ENCODE results near the gene CD8B. TPM values are rescaled to one million over a fixed set of nuclear protein-coding genes. Genes with fewer than 3 reads are reported as not detected.

The CD8B gene
- total RNA-seq, 4 donors from 2014 or later, result 3.1 TPM; not detected in 3

- TF ChIP-seq, protein P1, sequence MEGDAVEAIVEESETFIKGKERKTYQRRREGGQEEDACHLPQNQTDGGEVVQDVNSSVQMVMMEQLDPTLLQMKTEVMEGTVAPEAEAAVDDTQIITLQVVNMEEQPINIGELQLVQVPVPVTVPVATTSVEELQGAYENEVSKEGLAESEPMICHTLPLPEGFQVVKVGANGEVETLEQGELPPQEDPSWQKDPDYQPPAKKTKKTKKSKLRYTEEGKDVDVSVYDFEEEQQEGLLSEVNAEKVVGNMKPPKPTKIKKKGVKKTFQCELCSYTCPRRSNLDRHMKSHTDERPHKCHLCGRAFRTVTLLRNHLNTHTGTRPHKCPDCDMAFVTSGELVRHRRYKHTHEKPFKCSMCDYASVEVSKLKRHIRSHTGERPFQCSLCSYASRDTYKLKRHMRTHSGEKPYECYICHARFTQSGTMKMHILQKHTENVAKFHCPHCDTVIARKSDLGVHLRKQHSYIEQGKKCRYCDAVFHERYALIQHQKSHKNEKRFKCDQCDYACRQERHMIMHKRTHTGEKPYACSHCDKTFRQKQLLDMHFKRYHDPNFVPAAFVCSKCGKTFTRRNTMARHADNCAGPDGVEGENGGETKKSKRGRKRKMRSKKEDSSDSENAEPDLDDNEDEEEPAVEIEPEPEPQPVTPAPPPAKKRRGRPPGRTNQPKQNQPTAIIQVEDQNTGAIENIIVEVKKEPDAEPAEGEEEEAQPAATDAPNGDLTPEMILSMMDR (IDR thresholded peaks at IDR 0.05), result no peak
- TF ChIP-seq POLR2A (IDR thresholded peaks at IDR 0.05) (no peak), EP300 (IDR thresholded peaks at IDR 0.05) (no peak)
- H3K27me3 ChIP-seq, result peaks cover 0 to 34% of the 10 kb centered on the region in 2 donors
- no peak overlapping the region for H3K27ac ChIP-seq
- peaks cover 0 to 32% (median 11%) of the 10 kb centered on the region in 4 donors for H3K4me1 ChIP-seq
- no peaks in the 10 kb centered on the region for H3K36me3 ChIP-seq
- peak overlapping the region; percentile 27 to 56 (median 40) for H3K4me3 ChIP-seq
- no peak for DNase-seq (ENCODE audit: low spot score in 2 of 2)
- no peaks in the 10 kb centered on the region for H3K9me3 ChIP-seq
- WGBS, 2 donors, result 34 to 49% methylated on average over 11 of the region's 11 CpGs
Measured at GRCh38 chr2:86807133-86807467, 54.6 kb downstream of the CD8B start.

GRCh38 chr2:86806059-86806857 is 55.4 kb downstream of the CD8B start:
- H3K36me3 ChIP-seq, result no peaks in the 10 kb centered on the region
- no peak overlapping the region for H3K27ac ChIP-seq
- no peaks in the 10 kb centered on the region for H3K9me3 ChIP-seq
- H3K4me1 ChIP-seq, result peaks cover 0 to 32% (median 11%) of the 10 kb centered on the region in 4 donors
- no peak for DNase-seq (ENCODE audit: low spot score in 2 of 2)
- no peak overlapping the region for H3K4me3 ChIP-seq
- peaks cover 0 to 26% of the 10 kb centered on the region in 2 donors for H3K27me3 ChIP-seq
- TF ChIP-seq, protein P1 (IDR thresholded peaks at IDR 0.05), result no peak
- TF ChIP-seq POLR2A (IDR thresholded peaks at IDR 0.05), result no peak
- WGBS, 2 donors, result 82 to 83% methylated on average over 21 of the region's 21 CpGs

DNA sequence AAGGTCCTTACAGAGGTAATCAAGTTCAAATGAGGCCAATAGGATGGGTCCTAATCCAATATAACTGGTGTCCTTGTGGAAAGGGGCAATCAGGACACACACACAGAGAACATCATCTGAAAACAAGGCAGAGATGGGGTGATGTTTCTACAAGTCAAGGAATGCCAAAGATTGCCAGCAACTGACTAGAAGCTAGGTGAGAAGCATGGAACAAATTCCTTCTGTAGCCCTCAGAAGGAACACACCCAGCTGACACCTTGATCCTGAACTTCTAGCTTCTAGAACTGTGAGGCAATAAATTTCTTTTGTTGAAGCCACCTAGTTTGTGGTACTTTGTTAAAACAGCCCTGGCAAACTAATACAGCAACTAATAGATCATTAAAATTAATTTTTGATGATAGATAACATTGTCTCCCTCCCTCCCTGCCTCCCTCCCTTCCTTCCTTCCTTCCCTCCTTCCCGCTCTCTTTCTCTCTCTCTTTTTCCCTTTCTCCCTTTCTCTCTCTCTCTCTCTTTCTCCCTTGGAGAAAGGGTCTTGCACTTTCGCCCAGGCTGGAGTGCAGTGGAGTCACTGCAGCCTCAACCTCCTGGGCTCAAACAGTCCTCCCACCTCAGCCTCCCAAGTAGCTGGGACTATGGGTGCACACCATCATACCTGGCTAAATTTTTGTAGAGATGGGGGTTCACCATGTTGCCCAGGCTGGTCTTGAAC is 60.7 kb downstream of the CD8B start:
- no peak overlapping the region for H3K27ac ChIP-seq
- WGBS, 2 donors, result 94 to 97% methylated on average over 2 of the region's 2 CpGs
- DNase-seq (ENCODE audit: low spot score in 2 of 2), result no peak

GRCh38 chr2:86794861-86795260 is 66.8 kb downstream of the CD8B start:
- H3K27ac ChIP-seq, result no peak overlapping the region
- no peak for DNase-seq (ENCODE audit: low spot score in 2 of 2)
- H3K36me3 ChIP-seq, result no peaks in the 10 kb centered on the region
- TF ChIP-seq, protein P1 (IDR thresholded peaks at IDR 0.05), result no peak
- TF ChIP-seq POLR2A (IDR thresholded peaks at IDR 0.05) (no peak), EP300 (IDR thresholded peaks at IDR 0.05) (no peak)
- H3K27me3 ChIP-seq, result peaks cover 0 to 53% of the 10 kb centered on the region in 2 donors
- peaks cover 0 to 24% (median 2%) of the 10 kb centered on the region in 4 donors for H3K9me3 ChIP-seq
- 82 to 85% methylated on average over 2 of the region's 2 CpGs for WGBS, 2 donors
- no peak overlapping the region for H3K4me3 ChIP-seq
- H3K4me1 ChIP-seq, result peaks cover 0 to 21% (median 13%) of the 10 kb centered on the region in 4 donors

More for the DNA sequence above, 60.7 kb downstream of the CD8B start:
- no peak for TF ChIP-seq POLR2A (IDR thresholded peaks at IDR 0.05)
- no peak for TF ChIP-seq EP300 (IDR thresholded peaks at IDR 0.05)
- TF ChIP-seq, protein P1 (IDR thresholded peaks at IDR 0.05), result no peak
- Histone ChIP-seq H3K27me3 (no peaks in the 10 kb centered on the region), H3K36me3 (no peaks in the 10 kb centered on the region), H3K9me3 (peaks cover 0 to 16% (median 2%) of the 10 kb centered on the region in 4 donors), H3K4me1 (no peaks in the 10 kb centered on the region), H3K4me3 (no peak overlapping the region)

GRCh38 chr2:86793752-86794151 is 67.9 kb downstream of the CD8B start:
- no peak for DNase-seq (ENCODE audit: low spot score in 2 of 2)
- TF ChIP-seq, protein P1 (IDR thresholded peaks at IDR 0.05), result no peak
- no peak for TF ChIP-seq EP300 (IDR thresholded peaks at IDR 0.05)
- no peak for TF ChIP-seq POLR2A (IDR thresholded peaks at IDR 0.05)
- H3K4me3 ChIP-seq, result no peak overlapping the region
- no peaks in the 10 kb centered on the region for H3K36me3 ChIP-seq
- H3K27me3 ChIP-seq, result peaks cover 0 to 64% of the 10 kb centered on the region in 2 donors
- H3K4me1 ChIP-seq, result peaks cover 0 to 32% (median 23%) of the 10 kb centered on the region in 4 donors
- WGBS, 2 donors, result 87 to 91% methylated on average over 4 of the region's 4 CpGs
- H3K9me3 ChIP-seq, result peaks cover 0 to 24% (median 2%) of the 10 kb centered on the region in 4 donors
- H3K27ac ChIP-seq, result no peak overlapping the region

All from tibial nerve (tissue), 4 donors.